IMR-90 (cell line): Measurements from ENCODE around the gene NIF3L1. TPM values are rescaled to one million over a fixed set of nuclear protein-coding genes. Genes with fewer than 3 reads are reported as not detected.

ENCODE experiments used
- ATAC-seq: fragments of 200-7000 bp; cut with Tn5 transposase; 2 replicates; pipeline ENCODE4 v1.9.1; 2020; ENCODE audit warnings: low read depth, mild to moderate bottlenecking, moderate library complexity
- BruUV-seq: library from RNA; stranded (reverse); fragments of 400-500 nt; replicated peaks from 2 replicates; lab custom pipeline; 2021; lab: Mats Ljungman, UMichigan
- CTCF ChIA-PET: fragments of 300-600 bp; formaldehyde crosslinking; extraction: SDS; loops from one replicate; lab custom pipeline; 2021; ENCODE audit warnings: antibody characterized with exemption; lab: Yijun Ruan, JAX
- POLR2A ChIA-PET: fragments of 300-600 bp; sonication (Branson Sonifier 250); formaldehyde crosslinking; loops from one replicate; lab custom pipeline; 2022; ENCODE audit warnings: antibody characterized with exemption; ENCODE audit not compliant: unreplicated experiment; lab: Charles Lee
- DNase-seq: peaks from one replicate; pipeline ENCODE4 v3.0.0; 2013
- H2AFZ ChIP-seq: replicated peaks from 2 replicates; pipeline ENCODE3; 2013; ENCODE audit warnings: low read length, mild to moderate bottlenecking; ENCODE audit not compliant: poor library complexity
- H2AK5ac ChIP-seq: 2 replicates; pipeline ENCODE4 v1.6.1; 2013; ENCODE audit warnings: low read depth, low read length, inconsistent platforms
- H2AK9ac ChIP-seq: replicated peaks from 2 replicates; pipeline ENCODE3; 2013; ENCODE audit warnings: mild to moderate bottlenecking, low read depth, low read length, moderate library complexity; ENCODE audit not compliant: poor library complexity
- H2BK120ac ChIP-seq: 2 replicates; pipeline ENCODE4 v1.6.1; 2013; ENCODE audit warnings: low read depth, low read length, inconsistent platforms
- H2BK15ac ChIP-seq: 3 replicates; pipeline ENCODE4 v1.6.1; 2013; ENCODE audit warnings: low read depth, low read length, inconsistent platforms
- H2BK20ac ChIP-seq: 2 replicates; pipeline ENCODE4 v1.6.1; 2013; ENCODE audit warnings: low read depth, mild to moderate bottlenecking, inconsistent platforms, low read length, moderate library complexity
- H2BK5ac ChIP-seq: 2 replicates; pipeline ENCODE4 v1.6.1; 2013; ENCODE audit warnings: mild to moderate bottlenecking, low read depth, low read length, inconsistent platforms; ENCODE audit not compliant: poor library complexity, severe bottlenecking
- H3K14ac ChIP-seq: replicated peaks from 2 replicates; pipeline ENCODE4 v1.6.1; 2013; ENCODE audit warnings: low read depth, low read length, inconsistent platforms
- H3K18ac ChIP-seq: 2 replicates; pipeline ENCODE4 v1.6.1; 2013; ENCODE audit warnings: low read depth, low read length, control low read depth
- H3K23ac ChIP-seq: 2 replicates; pipeline ENCODE4 v1.6.1; 2013; ENCODE audit warnings: low read depth, low read length, inconsistent platforms
- H3K27ac ChIP-seq: 2 replicates; pipeline ENCODE4 v1.5.1; 2013; ENCODE audit warnings: mild to moderate bottlenecking, control low read depth, low read length; ENCODE audit not compliant: insufficient read depth
- H3K27me3 ChIP-seq: 2 replicates; pipeline ENCODE4 v1.6.1; 2013; ENCODE audit warnings: low read length; ENCODE audit not compliant: control insufficient read depth, insufficient read depth
- H3K36me3 ChIP-seq: 2 replicates; pipeline ENCODE4 v1.6.1; 2013; ENCODE audit warnings: low read length, mixed read lengths; ENCODE audit not compliant: control insufficient read depth, insufficient read depth
- H3K4ac ChIP-seq: 2 replicates; pipeline ENCODE4 v1.6.1; 2013; ENCODE audit warnings: low read depth, low read length, inconsistent platforms
- H3K4me1 ChIP-seq: 2 replicates; pipeline ENCODE4 v1.6.1; 2013; ENCODE audit warnings: low read length, mixed read lengths; ENCODE audit not compliant: control insufficient read depth, insufficient read depth
- H3K4me2 ChIP-seq: 2 replicates; pipeline ENCODE4 v1.6.1; 2013; ENCODE audit warnings: low read depth, mild to moderate bottlenecking, control low read depth, low read length, moderate library complexity
- H3K4me3 ChIP-seq: 2 replicates; pipeline ENCODE4 v1.5.1; 2013; ENCODE audit warnings: low read depth, mild to moderate bottlenecking, control low read depth, low read length, moderate library complexity; ENCODE audit not compliant: insufficient read depth
- H3K56ac ChIP-seq: 2 replicates; pipeline ENCODE4 v1.6.1; 2013; ENCODE audit warnings: low read length, inconsistent platforms; ENCODE audit not compliant: insufficient read depth; ENCODE audit errors: extremely low read depth
- H3K79me1 ChIP-seq, 2 experiments: 2 replicates each; pipeline ENCODE4 v1.6.1; 2013; ENCODE audit warnings: low read length in 2 of 2, inconsistent platforms in 1 of 2, low read depth in 1 of 2
- H3K9ac ChIP-seq: 2 replicates; pipeline ENCODE4 v1.6.1; 2013; ENCODE audit warnings: low read depth, low read length, control low read depth
- H3K9me1 ChIP-seq: 2 replicates; pipeline ENCODE4 v1.6.1; 2013; ENCODE audit warnings: low read length, inconsistent platforms; ENCODE audit not compliant: insufficient read depth
- H3K9me3 ChIP-seq: 2 replicates; pipeline ENCODE4 v1.6.1; 2013; ENCODE audit warnings: low read length; ENCODE audit not compliant: control insufficient read depth, insufficient read depth
- H4K20me1 ChIP-seq: 2 replicates; pipeline ENCODE4 v1.6.1; 2013; ENCODE audit warnings: low read length, inconsistent platforms; ENCODE audit not compliant: insufficient read depth
- H4K5ac ChIP-seq: 2 replicates; pipeline ENCODE4 v1.6.1; 2013; ENCODE audit warnings: mild to moderate bottlenecking, low read depth, low read length, control low read depth
- H4K8ac ChIP-seq, 2 experiments: 2 replicates each; pipeline ENCODE4 v1.6.1; 2013; ENCODE audit warnings: low read depth in 2 of 2, low read length in 2 of 2, control low read depth in 1 of 2, inconsistent platforms in 1 of 2
- H4K91ac ChIP-seq: 2 replicates; pipeline ENCODE4 v1.6.1; 2013; ENCODE audit warnings: low read depth, low read length, inconsistent platforms; ENCODE audit not compliant: insufficient read depth
- CEBPB ChIP-seq: IDR thresholded peaks from 2 replicates; pipeline ENCODE4 v1.6.1; 2012; ENCODE audit warnings: low read depth, low read length, improper control_type of control experiment
- MAFK ChIP-seq: IDR thresholded peaks from 2 replicates; pipeline ENCODE4 v1.6.1; 2012; ENCODE audit warnings: low read depth, low read length, improper control_type of control experiment
- NFE2L2 ChIP-seq: fragments of 150-350 bp; IDR thresholded peaks from 2 replicates; pipeline ENCODE4 v1.6.1; 2016; ENCODE audit warnings: low read depth, mild to moderate bottlenecking, low read length
- RAD21 ChIP-seq: IDR thresholded peaks from 2 replicates; pipeline ENCODE4 v1.6.1; 2012; ENCODE audit warnings: low read length, improper control_type of control experiment
- RCOR1 ChIP-seq: IDR thresholded peaks from 2 replicates; pipeline ENCODE4 v1.6.1; 2012; ENCODE audit warnings: mild to moderate bottlenecking, low read length, improper control_type of control experiment; ENCODE audit not compliant: insufficient replicate concordance
- SMC3 ChIP-seq: fragments of 150-350 bp; IDR thresholded peaks from 2 replicates; pipeline ENCODE4 v1.6.1; 2016; ENCODE audit warnings: low read depth, mild to moderate bottlenecking, antibody characterized with exemption, low read length, moderate library complexity
- USF2 ChIP-seq: fragments of 150-350 bp; IDR thresholded peaks from 2 replicates; pipeline ENCODE4 v1.6.1; 2017; ENCODE audit warnings: mild to moderate bottlenecking, antibody characterized with exemption, low read length, low read depth
- dilution Hi-C: fragments of 300-500 bp; cut with HindIII; formaldehyde crosslinking; loops from one replicate; pipeline ENCODE4 v1.14.3; 2018; ENCODE audit warnings: low sequenced_read_pairs; ENCODE audit not compliant: unreplicated experiment
- in situ Hi-C: fragments of 300-500 bp; cut with MboI; formaldehyde crosslinking; loops from 3 replicates; pipeline ENCODE4 v1.14.3; 2019; ENCODE audit warnings: low sequenced_read_pairs, inconsistent platforms, mixed read lengths
- intact Hi-C: fragments of 100-400 bp; cut with micrococcal nuclease; formaldehyde crosslinking; loops from 2 replicates; pipeline ENCODE4 v1.10.0; 2022
- polyA plus RNA-seq, 3 experiments: library from polyadenylated mRNA; depleted of rRNA; stranded (reverse); fragments of >200 nt; gene quantifications; 2 replicates each; pipeline ENCODE4 v1.2.3, GENCODE V29; 2012; ENCODE audit warnings: low replicate concordance in 1 of 3
- total RNA-seq: library from RNA; depleted of rRNA; stranded (reverse); fragments of >200 nt; gene quantifications from 2 replicates; pipeline ENCODE4 v1.2.3, GENCODE V29; 2012

NIF3L1 gene
- total and polyA plus RNA-seq, 2 of the 4 experiments (the other 2 are of a cell fraction), result 43.0 to 54.6 TPM

DNA sequence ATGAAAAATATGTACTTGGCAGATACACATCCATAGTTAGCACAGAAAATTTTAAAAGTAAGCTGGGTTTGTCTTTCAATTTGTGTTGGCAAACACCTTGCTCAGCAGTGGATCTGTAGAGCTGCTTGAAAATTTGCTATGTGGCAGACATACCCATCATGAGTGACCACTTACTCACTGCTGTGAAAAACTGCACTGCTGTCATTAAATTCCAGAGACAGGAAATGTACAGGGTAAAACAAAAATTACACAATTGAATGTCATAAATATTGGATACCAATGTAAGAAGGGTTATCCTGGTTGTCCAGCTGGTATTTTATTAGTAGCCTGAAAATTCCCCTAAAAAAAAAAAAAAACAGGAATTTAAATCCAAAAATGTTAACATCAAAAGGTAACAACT is 24.5 kb downstream of the NIF3L1 start:
- intact Hi-C loops (no loop called here), in situ Hi-C loops (no loop called here), dilution Hi-C loops (no loop called here)
- no peaks in the 10 kb centered on the region for H4K20me1 ChIP-seq
- no peak overlapping the region for H2BK15ac ChIP-seq
- ATAC-seq, result peak; percentile 88
- DNase-seq, result peak; percentile 76
- no peak overlapping the region for H2AK9ac ChIP-seq
- H2BK120ac ChIP-seq, result no peak overlapping the region
- H3K36me3 ChIP-seq, result peaks cover 27% of the 10 kb centered on the region
- H3K4me1 ChIP-seq, result peaks cover 2% of the 10 kb centered on the region; the same call in 1 of the 2 replicates
- H3K79me1 ChIP-seq, result peaks cover 4 to 7% of the 10 kb centered on the region in 2 experiments; a peak in 3 of 4 replicates
- H3K9me1 ChIP-seq, result no peaks in the 10 kb centered on the region
- H3K18ac ChIP-seq, result no peak overlapping the region
- H3K4me3 ChIP-seq, result no peak overlapping the region
- H2BK20ac ChIP-seq, result no peak overlapping the region
- H4K5ac ChIP-seq, result no peak overlapping the region
- no peak overlapping the region for H3K4me2 ChIP-seq
- no peak overlapping the region for H3K23ac ChIP-seq
- no peak overlapping the region for H2AK5ac ChIP-seq
- H2BK5ac ChIP-seq, result peak overlapping the region; percentile 30
- H4K8ac ChIP-seq, result no peak overlapping the region
- no peaks in the 10 kb centered on the region for H3K9me3 ChIP-seq
- H3K4ac ChIP-seq, result no peak overlapping the region
- no peak overlapping the region for H4K91ac ChIP-seq
- CTCF ChIA-PET, result interaction anchor here (0.8 to 0.9 kb wide), 2 partner anchors 8 to 49 kb away, joined by 3 to 5 read pairs; no protein-coding TSS in a partner anchor
- no TSS peak for BruUV-seq
- TF ChIP-seq USF2, result no peak
- TF ChIP-seq RAD21, result no peak
- no peak for TF ChIP-seq SMC3
- peak; percentile 66; the same call in 1 of the 2 replicates for TF ChIP-seq MAFK
- TF ChIP-seq NFE2L2, result no peak
- TF ChIP-seq CEBPB, result peak; percentile 28; the same call in 1 of the 2 replicates
- no peak for TF ChIP-seq RCOR1
- no peak overlapping the region for H3K56ac ChIP-seq
- H2AFZ ChIP-seq, result no peak overlapping the region
- POLR2A ChIA-PET, result interaction anchor here (0.6 kb wide), 1 partner anchor 197 kb away, joined by 4 read pairs; no protein-coding TSS in a partner anchor
- no peak overlapping the region for H3K14ac ChIP-seq
- H3K27me3 ChIP-seq, result no peaks in the 10 kb centered on the region
- H3K27ac ChIP-seq, result no peak overlapping the region
- no peak overlapping the region for H3K9ac ChIP-seq
